HUES48 (cell line): ENCODE measurements around the gene NABP2.

Source experiments
- H3K27ac ChIP-seq: one replicate; pipeline ENCODE4 v1.7.0; 2013; ENCODE audit warnings: low read depth, low read length, inconsistent platforms
- H3K27me3 ChIP-seq: 2 replicates; pipeline ENCODE4 v1.6.1; 2013; ENCODE audit warnings: mild to moderate bottlenecking, low read length; ENCODE audit not compliant: control insufficient read depth, insufficient read depth
- H3K36me3 ChIP-seq: 2 replicates; pipeline ENCODE4 v1.6.1; 2013; ENCODE audit warnings: low read length; ENCODE audit not compliant: control insufficient read depth, insufficient read depth
- H3K4me1 ChIP-seq: 2 replicates; pipeline ENCODE4 v1.6.1; 2013; ENCODE audit warnings: mild to moderate bottlenecking, low read length; ENCODE audit not compliant: control insufficient read depth, insufficient read depth
- H3K4me3 ChIP-seq: 2 replicates; pipeline ENCODE4 v1.5.1; 2013; ENCODE audit warnings: mild to moderate bottlenecking, low read depth, low read length
- H3K9ac ChIP-seq: 2 replicates; pipeline ENCODE4 v1.6.1; 2013; ENCODE audit warnings: mild to moderate bottlenecking, low read depth, low read length, moderate library complexity
- H3K9me3 ChIP-seq: 2 replicates; pipeline ENCODE4 v1.6.1; 2013; ENCODE audit warnings: low read length; ENCODE audit not compliant: control insufficient read depth, insufficient read depth

Gene NABP2

GRCh38 chr12:56247923-56248322, 23.8 kb downstream of the NABP2 start:
- H3K4me1 ChIP-seq, result no peaks in the 10 kb centered on the region
- H3K27ac ChIP-seq, result no peak overlapping the region
- H3K4me3 ChIP-seq, result no peak overlapping the region
- peaks cover 89% of the 10 kb centered on the region for H3K36me3 ChIP-seq
- H3K9me3 ChIP-seq, result no peaks in the 10 kb centered on the region
- H3K27me3 ChIP-seq, result no peaks in the 10 kb centered on the region
- no peak overlapping the region for H3K9ac ChIP-seq

GRCh38 chr12:56248711-56249110, 24.6 kb downstream of the NABP2 start:
- H3K4me3 ChIP-seq, result no peak overlapping the region
- peaks cover 89% of the 10 kb centered on the region for H3K36me3 ChIP-seq
- no peaks in the 10 kb centered on the region for H3K9me3 ChIP-seq
- no peak overlapping the region for H3K27ac ChIP-seq
- H3K4me1 ChIP-seq, result no peaks in the 10 kb centered on the region
- no peak overlapping the region for H3K9ac ChIP-seq
- no peaks in the 10 kb centered on the region for H3K27me3 ChIP-seq

GRCh38 chr12:56252649-56253048, 28.5 kb downstream of the NABP2 start:
- no peaks in the 10 kb centered on the region for H3K9me3 ChIP-seq
- no peaks in the 10 kb centered on the region for H3K27me3 ChIP-seq
- H3K36me3 ChIP-seq, result peaks cover 86% of the 10 kb centered on the region
- no peak overlapping the region for H3K9ac ChIP-seq
- H3K27ac ChIP-seq, result no peak overlapping the region
- peaks cover 13% of the 10 kb centered on the region for H3K4me1 ChIP-seq
- no peak overlapping the region for H3K4me3 ChIP-seq

GRCh38 chr12:56253091-56253490, 28.9 kb downstream of the NABP2 start:
- Histone ChIP-seq H3K9me3 (no peaks in the 10 kb centered on the region), H3K4me1 (peaks cover 13% of the 10 kb centered on the region), H3K9ac (no peak overlapping the region), H3K4me3 (no peak overlapping the region), H3K36me3 (peaks cover 82% of the 10 kb centered on the region), H3K27me3 (no peaks in the 10 kb centered on the region), H3K27ac (no peak overlapping the region)

DNA sequence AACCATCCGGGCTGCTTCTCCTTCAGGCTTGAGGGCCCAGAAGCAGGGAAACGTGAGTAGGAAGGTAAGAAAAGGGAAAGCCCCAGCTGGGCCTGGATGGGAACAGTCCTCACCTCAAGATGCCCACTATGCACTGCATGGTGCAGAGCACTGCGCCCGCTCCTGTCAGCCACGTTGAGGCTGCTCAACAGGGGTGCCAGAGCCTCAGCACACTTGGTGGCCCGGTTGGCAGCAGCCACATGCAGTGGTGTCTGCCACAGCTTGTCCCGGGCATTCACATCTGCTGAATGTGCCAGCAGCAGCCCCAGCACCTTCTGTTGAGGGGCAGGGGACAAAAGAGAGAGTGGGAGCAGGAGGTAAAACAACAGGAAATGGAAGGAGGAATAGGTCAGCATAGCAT, 31.5 kb downstream of the NABP2 start:
- H3K36me3 ChIP-seq, result peaks cover 57% of the 10 kb centered on the region
- no peak overlapping the region for H3K9ac ChIP-seq
- H3K27me3 ChIP-seq, result no peaks in the 10 kb centered on the region
- H3K27ac ChIP-seq, result no peak overlapping the region
- H3K4me3 ChIP-seq, result no peak overlapping the region
- H3K4me1 ChIP-seq, result peaks cover 17% of the 10 kb centered on the region
- no peaks in the 10 kb centered on the region for H3K9me3 ChIP-seq

- Histone ChIP-seq H3K27ac (peak overlapping the region; percentile 67), H3K9me3 (no peaks in the 10 kb centered on the region), H3K9ac (no peak overlapping the region), H3K36me3 (peaks cover 53% of the 10 kb centered on the region), H3K27me3 (no peaks in the 10 kb centered on the region), H3K4me3 (peak overlapping the region; percentile 85), H3K4me1 (peaks cover 17% of the 10 kb centered on the region)
Measured at GRCh38 chr12:56256326-56256960, 32.3 kb downstream of the NABP2 start.

GRCh38 chr12:56257071-56257470, 32.9 kb downstream of the NABP2 start:
- Histone ChIP-seq H3K36me3 (peaks cover 46% of the 10 kb centered on the region), H3K4me1 (peaks cover 17% of the 10 kb centered on the region), H3K4me3 (peak overlapping the region; percentile 85), H3K27me3 (no peaks in the 10 kb centered on the region), H3K27ac (peak overlapping the region; percentile 67), H3K9me3 (no peaks in the 10 kb centered on the region), H3K9ac (no peak overlapping the region)

DNA sequence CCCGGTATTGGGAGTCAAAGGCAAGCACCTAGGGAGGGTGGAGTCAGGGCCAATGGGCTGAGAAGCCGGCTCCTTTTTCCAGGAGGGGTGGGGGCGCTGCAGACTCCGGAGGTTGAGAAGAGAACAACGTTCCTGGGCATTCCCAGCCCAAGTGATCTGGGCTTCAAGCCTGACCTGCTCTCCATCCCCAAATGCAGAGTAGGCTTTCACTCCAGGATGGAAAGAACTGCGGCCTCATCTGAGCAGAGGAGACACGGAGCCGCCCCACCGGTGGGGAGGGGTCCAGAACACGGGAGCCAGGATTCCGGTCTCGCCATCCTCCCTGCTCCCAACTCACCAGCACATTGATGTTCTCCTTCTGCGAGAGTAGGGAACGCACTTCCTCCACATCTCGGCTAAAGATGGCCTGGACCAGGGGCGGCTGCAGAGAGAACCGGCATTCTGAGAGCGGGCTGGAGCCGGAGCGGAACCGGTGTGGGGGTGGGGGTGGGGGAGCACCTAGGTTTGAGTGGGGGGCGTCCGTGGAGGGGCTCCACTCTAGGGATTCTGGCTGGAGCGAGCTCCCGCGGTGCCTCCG, 33.4 kb downstream of the NABP2 start:
- H3K36me3 ChIP-seq, result peaks cover 41% of the 10 kb centered on the region
- H3K9me3 ChIP-seq, result no peaks in the 10 kb centered on the region
- H3K9ac ChIP-seq, result peak overlapping the region; percentile 30; the same call in 1 of the 2 replicates
- peaks cover 17% of the 10 kb centered on the region for H3K4me1 ChIP-seq
- H3K27me3 ChIP-seq, result no peaks in the 10 kb centered on the region
- H3K4me3 ChIP-seq, result peak overlapping the region; percentile 85
- H3K27ac ChIP-seq, result peak overlapping the region; percentile 67

GRCh38 chr12:56258068-56258819, 34.1 kb downstream of the NABP2 start, which contains the start of gene ANKRD52:
TSS of gene ANKRD52 (minus strand) at chr12:56258384. CDS start at chr12:56258269, 115 bp downstream.
- peak within 1 kb of the TSS; percentile 67 for H3K27ac ChIP-seq

GRCh38 chr12:56258820-56259183, 34.7 kb downstream of the NABP2 start:
- Histone ChIP-seq H3K4me3 (peak overlapping the region; percentile 85), H3K36me3 (peaks cover 29% of the 10 kb centered on the region), H3K27ac (peak overlapping the region; percentile 50)

More at GRCh38 chr12:56258068-56258819, 34.1 kb downstream of the NABP2 start, which contains the start of gene ANKRD52:
- peak within 1 kb of the TSS; percentile 66 for H3K9ac ChIP-seq
- peaks cover 35% of the 10 kb centered on the region for H3K36me3 ChIP-seq
- H3K4me1 ChIP-seq, result peaks cover 17% of the 10 kb centered on the region
- H3K9me3 ChIP-seq, result no peaks in the 10 kb centered on the region
- no peaks in the 10 kb centered on the region for H3K27me3 ChIP-seq
- peak within 1 kb of the TSS; percentile 85 for H3K4me3 ChIP-seq

DNA sequence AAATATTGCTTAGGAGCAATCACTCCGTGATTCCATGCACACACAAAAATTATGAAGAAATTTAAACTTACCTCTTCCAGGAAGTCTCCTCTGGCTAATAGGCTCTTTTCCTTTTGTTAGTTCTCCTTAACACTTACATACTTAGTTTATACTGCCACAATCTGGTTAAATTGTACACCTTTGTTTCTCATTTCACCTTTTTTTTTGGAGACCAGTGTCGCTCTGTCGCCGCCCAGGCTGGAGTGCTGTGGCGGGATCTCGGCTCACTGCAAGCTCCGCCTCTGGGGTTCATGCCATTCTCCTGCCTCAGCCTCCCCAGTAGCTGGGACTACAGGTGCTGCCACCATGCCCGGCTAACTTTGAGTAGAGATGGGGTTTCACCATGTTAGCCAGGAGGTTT, 36.2 kb downstream of the NABP2 start:
- H3K36me3 ChIP-seq, result peaks cover 14% of the 10 kb centered on the region
- H3K4me3 ChIP-seq, result no peak overlapping the region
- no peaks in the 10 kb centered on the region for H3K9me3 ChIP-seq
- H3K27me3 ChIP-seq, result no peaks in the 10 kb centered on the region
- peaks cover 17% of the 10 kb centered on the region for H3K4me1 ChIP-seq
- H3K27ac ChIP-seq, result no peak overlapping the region
- H3K9ac ChIP-seq, result no peak overlapping the region

More at GRCh38 chr12:56258820-56259183, 34.7 kb downstream of the NABP2 start:
- H3K4me1 ChIP-seq, result peaks cover 17% of the 10 kb centered on the region
- H3K9ac ChIP-seq, result peak overlapping the region; percentile 66; the same call in 1 of the 2 replicates
- no peaks in the 10 kb centered on the region for H3K9me3 ChIP-seq
- H3K27me3 ChIP-seq, result no peaks in the 10 kb centered on the region
